ENCODE results near the gene TSPEAR.

GRCh38 chr21:44710294-44710665 is 1.1 kb downstream of the TSPEAR start:
- no peak for TF ChIP-seq CBX5 (IDR thresholded peaks at IDR 0.05; ENCODE audit: borderline replicate concordance, low read depth)
- no peak for TF ChIP-seq MYC (IDR thresholded peaks at IDR 0.05; ENCODE audit: low read depth, low read length)
- no peak for TF ChIP-seq MYC (CRISPR knock-in tag; IDR thresholded peaks at IDR 0.05; ENCODE audit: borderline replicate concordance, low read depth)
- no peak for TF ChIP-seq SRSF1 (IDR thresholded peaks at IDR 0.05; ENCODE audit: low read depth, low read length)
- TF ChIP-seq, protein P1, sequence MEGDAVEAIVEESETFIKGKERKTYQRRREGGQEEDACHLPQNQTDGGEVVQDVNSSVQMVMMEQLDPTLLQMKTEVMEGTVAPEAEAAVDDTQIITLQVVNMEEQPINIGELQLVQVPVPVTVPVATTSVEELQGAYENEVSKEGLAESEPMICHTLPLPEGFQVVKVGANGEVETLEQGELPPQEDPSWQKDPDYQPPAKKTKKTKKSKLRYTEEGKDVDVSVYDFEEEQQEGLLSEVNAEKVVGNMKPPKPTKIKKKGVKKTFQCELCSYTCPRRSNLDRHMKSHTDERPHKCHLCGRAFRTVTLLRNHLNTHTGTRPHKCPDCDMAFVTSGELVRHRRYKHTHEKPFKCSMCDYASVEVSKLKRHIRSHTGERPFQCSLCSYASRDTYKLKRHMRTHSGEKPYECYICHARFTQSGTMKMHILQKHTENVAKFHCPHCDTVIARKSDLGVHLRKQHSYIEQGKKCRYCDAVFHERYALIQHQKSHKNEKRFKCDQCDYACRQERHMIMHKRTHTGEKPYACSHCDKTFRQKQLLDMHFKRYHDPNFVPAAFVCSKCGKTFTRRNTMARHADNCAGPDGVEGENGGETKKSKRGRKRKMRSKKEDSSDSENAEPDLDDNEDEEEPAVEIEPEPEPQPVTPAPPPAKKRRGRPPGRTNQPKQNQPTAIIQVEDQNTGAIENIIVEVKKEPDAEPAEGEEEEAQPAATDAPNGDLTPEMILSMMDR (IDR thresholded peaks at IDR 0.05 in 2 of 3, conservative IDR thresholded peaks at IDR 0.05 in 1 of 3; ENCODE audit: insufficient read depth in 2 of 3, low read depth in 1 of 3, low read length in 3 of 3), result no peak
- TF ChIP-seq FOXO4 (CRISPR knock-in tag; IDR thresholded peaks at IDR 0.05), result no peak
- TF ChIP-seq ZNF347 (CRISPR knock-in tag; IDR thresholded peaks at IDR 0.05; ENCODE audit: low read depth), result no peak
- TF ChIP-seq, protein P2, sequence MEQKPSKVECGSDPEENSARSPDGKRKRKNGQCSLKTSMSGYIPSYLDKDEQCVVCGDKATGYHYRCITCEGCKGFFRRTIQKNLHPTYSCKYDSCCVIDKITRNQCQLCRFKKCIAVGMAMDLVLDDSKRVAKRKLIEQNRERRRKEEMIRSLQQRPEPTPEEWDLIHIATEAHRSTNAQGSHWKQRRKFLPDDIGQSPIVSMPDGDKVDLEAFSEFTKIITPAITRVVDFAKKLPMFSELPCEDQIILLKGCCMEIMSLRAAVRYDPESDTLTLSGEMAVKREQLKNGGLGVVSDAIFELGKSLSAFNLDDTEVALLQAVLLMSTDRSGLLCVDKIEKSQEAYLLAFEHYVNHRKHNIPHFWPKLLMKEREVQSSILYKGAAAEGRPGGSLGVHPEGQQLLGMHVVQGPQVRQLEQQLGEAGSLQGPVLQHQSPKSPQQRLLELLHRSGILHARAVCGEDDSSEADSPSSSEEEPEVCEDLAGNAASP (IDR thresholded peaks at IDR 0.05), result no peak
